Left ventricle myocardium inferior (tissue), 1 donor: Measurements from ENCODE around the gene ATL1. TPM values are rescaled to one million over a fixed set of nuclear protein-coding genes. Genes with fewer than 3 reads are reported as not detected.

Experiments used
- DNase-seq: peaks from one replicate; pipeline ENCODE4 v3.0.0-alpha.2; 2020
- H3K27ac ChIP-seq: fragments of 200-600 bp; replicated peaks from 2 replicates; pipeline ENCODE4 v1.8.0; 2021
- H3K27me3 ChIP-seq: fragments of 200-600 bp; 2 replicates; pipeline ENCODE4 v1.8.0; 2021; ENCODE audit warnings: low read depth
- H3K36me3 ChIP-seq: fragments of 200-600 bp; 2 replicates; pipeline ENCODE4 v1.8.0; 2021
- H3K4me1 ChIP-seq: fragments of 200-600 bp; 2 replicates; pipeline ENCODE4 v1.8.0; 2021
- H3K4me3 ChIP-seq: fragments of 200-600 bp; 2 replicates; pipeline ENCODE4 v1.8.0; 2021; ENCODE audit warnings: mild to moderate bottlenecking, moderate library complexity
- H3K9me3 ChIP-seq: fragments of 200-600 bp; replicated peaks from 2 replicates; pipeline ENCODE4 v1.8.0; 2021
- CTCF ChIP-seq: fragments of 200-600 bp; IDR thresholded peaks from 2 replicates; pipeline ENCODE4 v1.8.0; 2021; ENCODE audit warnings: antibody characterized with exemption, mild to moderate bottlenecking, borderline replicate concordance
- intact Hi-C: fragments of 100-400 bp; cut with micrococcal nuclease; formaldehyde crosslinking; loops from one replicate; pipeline ENCODE4 v1.11.0; 2022
- total RNA-seq: library from RNA; stranded (reverse); fragmentation: NEBNext Ultra II Directional; extraction: Animal tissue kit (Norgen Biotek cat#: 25700); gene quantifications from one replicate; pipeline ENCODE4 v1.2.1, GENCODE V29; 2021
- donor health status: DM: no; HTN: yes; CAD: no; lungs with severe emphysema.

Gene ATL1
- total RNA-seq, 1 donor from 2014 or later: 1.6 TPM

GRCh38 chr14:50539051-50539450, 20.9 kb upstream of the ATL1 start:
- intact Hi-C loops: no loop called here
- peaks cover 3% of the 10 kb centered on the region for H3K4me1 ChIP-seq
- no peak for TF ChIP-seq CTCF

GRCh38 chr14:50541159-50541567, 18.8 kb upstream of the ATL1 start:
- Histone ChIP-seq H3K9me3 (no peaks in the 10 kb centered on the region), H3K27me3 (no peaks in the 10 kb centered on the region), H3K4me1 (peaks cover 3% of the 10 kb centered on the region), H3K27ac (no peak overlapping the region), H3K36me3 (no peaks in the 10 kb centered on the region), H3K4me3 (no peak overlapping the region)
- intact Hi-C loops: no loop called here
- DNase-seq: no peak
- no peak for TF ChIP-seq CTCF

More at GRCh38 chr14:50539051-50539450, 20.9 kb upstream of the ATL1 start:
- no peak overlapping the region for H3K4me3 ChIP-seq
- no peak overlapping the region for H3K27ac ChIP-seq
- no peaks in the 10 kb centered on the region for H3K36me3 ChIP-seq
- no peaks in the 10 kb centered on the region for H3K9me3 ChIP-seq
- no peak for DNase-seq
- H3K27me3 ChIP-seq: no peaks in the 10 kb centered on the region

- no peak for DNase-seq
- intact Hi-C loops: no loop called here
- Histone ChIP-seq H3K4me3 (no peak overlapping the region), H3K27me3 (no peaks in the 10 kb centered on the region), H3K4me1 (peaks cover 3% of the 10 kb centered on the region), H3K36me3 (no peaks in the 10 kb centered on the region), H3K9me3 (no peaks in the 10 kb centered on the region), H3K27ac (no peak overlapping the region)
- peak; percentile 65 for TF ChIP-seq CTCF
Observed at GRCh38 chr14:50542941-50543418, 17.0 kb upstream of the ATL1 start.

- Histone ChIP-seq H3K36me3 (no peaks in the 10 kb centered on the region), H3K27me3 (peaks cover 4% of the 10 kb centered on the region), H3K9me3 (no peaks in the 10 kb centered on the region), H3K27ac (no peak overlapping the region), H3K4me3 (no peak overlapping the region), H3K4me1 (peaks cover 3% of the 10 kb centered on the region)
- TF ChIP-seq CTCF: no peak
- DNase-seq: no peak
- intact Hi-C loops: no loop called here
Observed at GRCh38 chr14:50544911-50545310, 15.0 kb upstream of the ATL1 start.

GRCh38 chr14:50545618-50546017, 14.3 kb upstream of the ATL1 start:
- Histone ChIP-seq H3K9me3 (no peaks in the 10 kb centered on the region), H3K27me3 (peaks cover 7% of the 10 kb centered on the region), H3K4me1 (peaks cover 3% of the 10 kb centered on the region), H3K27ac (no peak overlapping the region), H3K4me3 (no peak overlapping the region), H3K36me3 (no peaks in the 10 kb centered on the region)
- intact Hi-C loops: no loop called here
- no peak for TF ChIP-seq CTCF
- no peak for DNase-seq

- DNase-seq: no peak
- H3K4me3 ChIP-seq: no peak overlapping the region
- no peaks in the 10 kb centered on the region for H3K4me1 ChIP-seq
- H3K36me3 ChIP-seq: no peaks in the 10 kb centered on the region
- H3K9me3 ChIP-seq: no peaks in the 10 kb centered on the region
- no peak overlapping the region for H3K27ac ChIP-seq
- TF ChIP-seq CTCF: no peak
- intact Hi-C loops: no loop called here
- peaks cover 26% of the 10 kb centered on the region for H3K27me3 ChIP-seq
Observed at GRCh38 chr14:50550294-50550693, 9.7 kb upstream of the ATL1 start.
